NCI-H524 treated with DMSO at 0.1 percent for 48 hours (cell line): ENCODE results near the gene ANKRD34C.

Experiments
- DNase-seq: peaks from one replicate; lab custom pipeline; 2025; lab: John Stamatoyannopoulos, UW

The ANKRD34C gene

GRCh38 chr15:79282371-79283251, at the start of gene ANKRD34C:
Gene ANKRD34C (plus strand): TSS chr15:79282722. CDS start chr15:79293285, 10,563 bp downstream.
- DNase-seq, result no peak

GRCh38 chr15:79233236-79233635, 49.3 kb upstream of the ANKRD34C start:
- DNase-seq, result no peak

- no peak for DNase-seq
Measured at GRCh38 chr15:79240036-79240435, 42.5 kb upstream of the ANKRD34C start.

DNA sequence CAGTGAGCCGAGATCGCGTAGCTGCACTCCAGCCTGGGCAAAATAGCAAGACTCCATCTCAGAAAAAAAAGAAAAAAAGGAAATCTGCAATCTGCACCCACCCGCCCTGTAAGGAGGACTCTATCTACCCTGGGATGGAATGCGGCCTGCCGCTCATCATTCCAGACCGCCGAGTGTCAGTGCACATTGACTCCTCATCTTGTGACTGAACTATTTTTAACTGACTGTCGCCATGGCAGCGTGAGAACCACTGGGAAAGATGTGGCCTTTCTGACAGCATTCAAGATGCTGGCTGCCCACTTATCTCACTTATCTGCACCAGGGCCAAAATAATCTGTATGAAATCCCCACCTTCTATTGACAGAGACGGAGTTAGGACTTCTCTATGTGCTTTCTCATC, 38.8 kb upstream of the ANKRD34C start:
- no peak for DNase-seq

DNA sequence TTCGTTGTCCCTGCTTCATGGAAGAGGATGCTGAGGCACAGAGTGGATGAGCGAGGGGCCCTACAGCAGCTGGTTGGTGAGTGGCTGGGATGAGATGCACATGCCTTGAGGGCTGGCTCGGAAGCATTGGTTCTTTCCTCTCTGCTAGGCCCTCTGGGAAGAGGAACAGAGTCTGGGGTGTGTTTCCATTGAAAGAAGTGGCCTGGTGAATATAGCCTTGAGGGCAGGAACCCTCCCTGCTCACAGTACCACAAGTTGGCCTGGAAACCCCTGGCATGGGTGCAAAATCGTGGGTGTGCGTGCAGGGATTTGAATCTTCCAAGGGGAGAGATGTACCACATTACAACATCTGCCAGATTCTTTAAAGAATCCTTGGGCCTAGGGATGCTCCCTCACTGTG, 37.6 kb upstream of the ANKRD34C start:
- DNase-seq, result no peak

DNA sequence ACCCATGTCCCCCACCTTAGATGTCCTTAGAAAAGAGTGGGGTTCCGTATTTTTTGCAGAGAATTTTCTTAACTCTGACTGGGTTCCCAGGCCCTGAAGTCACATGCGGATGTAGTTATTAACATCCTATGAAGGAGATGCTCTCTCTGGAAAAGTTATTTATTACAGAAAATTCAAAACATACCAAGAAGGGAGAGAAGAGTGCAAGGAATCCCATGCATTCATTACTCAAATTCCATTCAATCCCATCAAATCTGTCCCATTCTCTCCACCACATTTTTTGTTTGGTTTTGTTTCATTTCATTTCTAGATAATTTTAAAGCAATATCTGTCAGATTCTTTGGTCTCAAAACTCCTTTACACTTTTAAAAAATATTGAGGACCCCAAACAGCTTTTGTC, 34.3 kb upstream of the ANKRD34C start:
- DNase-seq, result no peak

DNA sequence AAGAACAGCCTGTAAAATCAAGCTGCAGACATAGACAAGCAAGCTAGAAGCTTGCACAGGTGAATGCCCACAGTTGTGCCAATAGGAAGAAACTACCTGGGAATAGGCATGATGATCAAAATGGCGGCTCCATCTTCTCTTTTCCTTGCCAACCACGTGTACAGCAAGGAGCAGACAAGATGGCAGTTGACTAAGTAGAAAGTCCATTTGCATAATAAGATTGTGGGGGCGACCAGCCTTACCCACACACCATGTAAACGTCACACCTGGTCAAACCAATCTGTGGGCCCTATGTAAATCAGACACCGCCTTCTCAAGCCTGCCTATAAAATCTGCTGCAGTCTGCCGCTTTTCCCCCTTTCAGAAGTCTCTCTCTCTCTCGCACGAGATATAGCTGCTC, 25.1 kb upstream of the ANKRD34C start:
- no peak for DNase-seq

GRCh38 chr15:79261836-79262235, 20.7 kb upstream of the ANKRD34C start:
- no peak for DNase-seq

- DNase-seq, result no peak
Measured at GRCh38 chr15:79265167-79265566, 17.4 kb upstream of the ANKRD34C start.

DNA sequence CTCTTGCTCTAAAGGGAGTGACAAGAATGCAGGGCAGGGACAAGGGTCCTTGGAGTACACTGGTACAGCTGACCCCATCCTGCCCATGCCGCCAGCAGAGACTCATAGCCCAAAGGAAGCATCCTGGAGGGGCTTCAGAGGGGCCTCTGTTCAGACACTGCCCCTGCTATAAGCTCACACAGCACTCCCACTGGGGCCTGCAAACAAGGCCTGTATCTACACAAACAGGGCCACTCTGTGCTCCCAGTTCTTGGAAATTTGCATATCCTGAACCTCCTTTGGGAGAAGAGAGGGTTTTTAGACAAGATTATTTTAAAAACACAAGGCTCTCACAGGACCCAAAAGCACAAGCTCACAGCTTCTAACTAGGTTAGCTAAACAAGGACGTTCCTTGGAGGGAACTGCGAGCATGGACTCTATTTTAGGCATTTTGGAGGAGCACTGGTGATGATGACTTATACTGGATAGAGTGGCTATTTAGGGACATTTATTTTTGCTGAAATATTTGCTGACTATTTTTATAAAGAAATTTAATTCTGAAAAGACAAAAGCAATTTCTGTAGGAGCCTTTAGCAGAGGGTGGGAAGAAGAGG, 16.4 kb upstream of the ANKRD34C start:
- no peak for DNase-seq

DNA sequence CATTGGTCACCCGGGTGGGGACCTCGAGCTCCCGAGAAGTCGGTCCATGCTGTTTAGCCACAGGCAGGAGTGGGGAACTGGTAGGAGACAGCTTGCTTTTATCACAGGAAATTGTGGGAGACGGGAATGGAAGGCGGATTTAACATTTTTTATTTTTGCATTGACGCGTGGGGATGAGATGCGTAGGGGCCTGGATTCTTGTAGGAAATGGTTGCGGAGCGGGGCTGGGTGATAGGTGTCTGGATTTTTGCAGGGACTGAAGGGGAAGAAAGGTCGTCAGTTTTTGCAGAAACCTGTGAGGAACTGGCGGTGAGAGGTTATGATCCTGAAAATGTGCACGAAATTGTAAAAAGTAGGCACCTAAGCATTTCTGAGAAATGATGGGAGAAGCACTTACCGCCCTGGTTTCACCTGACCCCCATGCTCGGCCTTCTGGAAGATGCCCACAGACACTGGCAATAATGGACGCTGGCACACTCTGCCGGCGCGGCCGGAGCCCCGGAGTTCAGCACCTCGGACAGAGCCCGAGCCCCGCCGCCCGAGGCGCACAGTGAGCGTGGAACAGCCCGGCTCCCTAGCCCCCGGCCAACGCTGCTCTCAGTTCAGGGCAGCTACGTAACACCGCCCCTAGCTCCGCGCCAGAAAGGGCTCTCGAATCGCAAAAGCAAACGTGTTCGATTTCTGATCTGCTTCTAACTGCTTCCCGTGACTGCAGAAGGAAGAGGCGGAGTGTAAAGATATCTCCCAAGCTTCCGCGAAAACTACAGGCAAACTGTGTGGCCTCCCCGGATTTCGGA, 928 bp downstream of the ANKRD34C start:
- DNase-seq, result no peak

DNA sequence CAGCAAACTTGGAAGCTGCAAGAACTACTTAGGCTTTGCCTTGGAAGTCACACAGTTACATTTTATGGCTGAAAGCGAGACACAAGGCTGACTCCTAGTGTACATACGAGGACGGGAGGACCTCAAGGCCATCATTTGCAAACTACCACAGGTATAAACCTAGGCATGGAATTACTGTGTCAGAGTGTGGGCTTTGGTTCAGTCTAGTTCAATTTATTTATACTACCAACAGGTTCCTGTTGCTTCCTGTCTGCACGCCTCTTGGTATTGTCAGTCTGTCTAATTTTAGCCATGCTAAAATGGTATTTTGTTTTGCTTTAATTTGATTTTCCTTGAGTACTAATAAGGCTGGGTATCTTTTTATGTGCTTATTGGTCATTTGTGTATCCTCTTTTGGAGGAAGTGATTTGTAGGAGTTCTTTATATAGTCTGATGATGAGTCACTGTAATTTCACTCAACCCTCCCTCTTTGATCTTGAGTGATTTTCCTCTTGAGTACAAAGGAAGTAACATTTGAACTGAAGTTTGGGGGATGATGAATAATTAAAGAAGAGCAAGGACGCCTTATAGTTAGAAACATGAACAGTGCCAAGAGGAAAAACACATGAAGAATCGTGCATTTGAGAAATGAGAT, 8.2 kb downstream of the ANKRD34C start:
- DNase-seq, result no peak

- no peak for DNase-seq
Measured at GRCh38 chr15:79292011-79292410, 9.5 kb downstream of the ANKRD34C start.

- no peak for DNase-seq
Measured at GRCh38 chr15:79294075-79294474, 11.6 kb downstream of the ANKRD34C start.

- DNase-seq, result no peak
Measured at GRCh38 chr15:79296583-79296982, 14.1 kb downstream of the ANKRD34C start.

- no peak for DNase-seq
Measured at GRCh38 chr15:79299126-79299840, 16.8 kb downstream of the ANKRD34C start.

DNA sequence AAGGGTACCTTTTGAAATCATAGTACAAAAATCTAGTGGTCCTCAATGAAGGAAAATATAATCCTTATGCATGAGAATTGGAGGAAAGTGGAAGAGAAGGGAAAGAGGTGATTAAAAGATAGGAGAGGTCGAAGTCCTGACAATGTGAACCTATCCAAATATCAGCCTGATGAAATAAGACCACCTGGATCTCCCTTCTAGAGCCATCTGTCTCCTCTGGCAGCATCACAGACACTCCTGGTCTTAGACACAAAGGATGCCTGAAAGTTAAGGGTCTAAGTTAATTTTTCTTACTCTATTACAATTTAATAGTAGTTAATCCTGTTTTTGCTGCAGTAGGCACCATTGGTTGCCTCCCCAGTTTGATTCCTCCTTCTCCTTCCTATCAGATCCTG, 17.3 kb downstream of the ANKRD34C start:
- DNase-seq, result no peak

- no peak for DNase-seq
Measured at GRCh38 chr15:79307251-79307650, 24.7 kb downstream of the ANKRD34C start.

GRCh38 chr15:79308874-79309273, 26.4 kb downstream of the ANKRD34C start:
- no peak for DNase-seq

DNA sequence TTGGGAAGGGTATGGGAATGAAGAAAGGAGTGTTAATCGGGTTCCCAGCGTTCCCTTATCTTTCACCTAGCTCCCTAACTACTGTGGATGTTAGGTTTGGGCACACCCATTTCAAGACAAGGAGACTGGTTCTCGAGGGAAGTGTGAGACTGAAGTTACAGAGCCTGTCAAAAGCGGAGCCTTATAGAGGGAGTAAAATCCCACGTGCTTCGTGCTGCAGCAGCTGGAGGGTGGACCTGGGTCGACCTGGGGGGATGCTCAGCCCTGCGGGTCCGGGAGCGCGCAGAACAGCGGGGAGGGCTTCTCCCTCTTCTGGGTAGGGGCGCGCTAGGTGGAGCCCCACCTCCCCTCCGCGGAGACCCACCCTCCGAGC, 28.1 kb downstream of the ANKRD34C start:
- DNase-seq, result peak; percentile 50
